Suprapubic skin (tissue), 4 donors: ENCODE data around the gene PTGR3.

Source experiments
- EP300 ChIP-seq: sonication (generic); formaldehyde crosslinking; IDR thresholded peaks from one replicate; pipeline ENCODE4 v1.6.1; 2017; ENCODE audit warnings: antibody characterized with exemption
- POLR2A ChIP-seq, 2 donors: fragments of 450-650 bp; IDR thresholded peaks; one replicate each; pipeline ENCODE4 v1.6.1; 2017; ENCODE audit warnings: antibody characterized with exemption in 2 of 2, mild to moderate bottlenecking in 2 of 2, moderate library complexity in 2 of 2
- POLR2AphosphoS5 ChIP-seq, 3 donors: sonication (generic); formaldehyde crosslinking; IDR thresholded peaks; one replicate each; pipeline ENCODE4 v1.6.1; 2017; ENCODE audit warnings: antibody characterized with exemption in 3 of 3
- TF ChIP-seq, protein P1 (sequence below), 2 donors: fragments of 200-600 bp in 1 of 2; fragments of 450-650 bp in 1 of 2; sonication (generic) in 1 of 2; IDR thresholded peaks; one replicate each; pipeline ENCODE4 v1.5.1; 2016 to 2019; ENCODE audit warnings: antibody characterized with exemption in 2 of 2, mild to moderate bottlenecking in 1 of 2, moderate library complexity in 1 of 2

DNA sequence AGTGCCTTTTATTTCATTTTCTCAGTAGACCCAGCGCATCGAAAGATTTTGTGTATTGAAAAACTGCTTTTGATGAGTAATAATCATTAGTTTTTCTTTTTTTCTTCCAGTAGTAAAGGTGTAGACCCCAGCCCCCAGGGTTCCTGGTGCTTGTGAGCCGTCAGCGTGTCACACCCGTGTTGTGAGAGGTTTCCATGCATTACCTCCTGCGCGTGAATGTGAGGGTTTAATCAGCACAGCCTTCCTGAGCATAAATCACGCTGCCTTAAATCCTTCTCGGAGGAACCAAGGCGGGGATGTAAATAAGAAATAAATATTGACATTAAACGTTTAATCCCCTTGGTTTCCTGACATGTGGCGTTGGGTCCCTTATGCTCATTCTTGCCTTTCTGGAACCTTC is 26.0 kb upstream of the PTGR3 start:
- TF ChIP-seq, protein P1, sequence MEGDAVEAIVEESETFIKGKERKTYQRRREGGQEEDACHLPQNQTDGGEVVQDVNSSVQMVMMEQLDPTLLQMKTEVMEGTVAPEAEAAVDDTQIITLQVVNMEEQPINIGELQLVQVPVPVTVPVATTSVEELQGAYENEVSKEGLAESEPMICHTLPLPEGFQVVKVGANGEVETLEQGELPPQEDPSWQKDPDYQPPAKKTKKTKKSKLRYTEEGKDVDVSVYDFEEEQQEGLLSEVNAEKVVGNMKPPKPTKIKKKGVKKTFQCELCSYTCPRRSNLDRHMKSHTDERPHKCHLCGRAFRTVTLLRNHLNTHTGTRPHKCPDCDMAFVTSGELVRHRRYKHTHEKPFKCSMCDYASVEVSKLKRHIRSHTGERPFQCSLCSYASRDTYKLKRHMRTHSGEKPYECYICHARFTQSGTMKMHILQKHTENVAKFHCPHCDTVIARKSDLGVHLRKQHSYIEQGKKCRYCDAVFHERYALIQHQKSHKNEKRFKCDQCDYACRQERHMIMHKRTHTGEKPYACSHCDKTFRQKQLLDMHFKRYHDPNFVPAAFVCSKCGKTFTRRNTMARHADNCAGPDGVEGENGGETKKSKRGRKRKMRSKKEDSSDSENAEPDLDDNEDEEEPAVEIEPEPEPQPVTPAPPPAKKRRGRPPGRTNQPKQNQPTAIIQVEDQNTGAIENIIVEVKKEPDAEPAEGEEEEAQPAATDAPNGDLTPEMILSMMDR (IDR thresholded peaks at IDR 0.05): no peak
- no peak for TF ChIP-seq POLR2AphosphoS5 (IDR thresholded peaks at IDR 0.05)
- TF ChIP-seq POLR2A (IDR thresholded peaks at IDR 0.05): no peak
- no peak for TF ChIP-seq EP300
